Stimulated activated effector memory CD8-positive, alpha-beta T cell treated with anti-CD3 and anti-CD28 coated beads, Interleukin-12 subunit alpha, Interleukin-12 subunit beta, amount 100 ng/mL, for 72 hours (primary cell): ENCODE measurements around the gene HRH3.

Experiments
- ATAC-seq: fragments of 150-1000 bp; cut with Tn5 transposase; 2 replicates; pipeline ENCODE4 v1.10.0; 2021
- DNase-seq, 2 donors: peaks; one replicate each; pipeline ENCODE4 v3.0.0; 2021 to 2022; ENCODE audit warnings: low spot score in 2 of 2
- H3K27ac Mint-ChIP-seq: one replicate; pipeline ENCODE4 v1.8.0; 2022; ENCODE audit warnings: mild to moderate bottlenecking, mixed read lengths
- H3K36me3 Mint-ChIP-seq: one replicate; pipeline ENCODE4 v1.8.0; 2022; ENCODE audit warnings: mild to moderate bottlenecking, mixed read lengths
- H3K4me1 Mint-ChIP-seq: one replicate; pipeline ENCODE4 v1.8.0; 2022; ENCODE audit warnings: mixed read lengths
- H3K4me3 Mint-ChIP-seq: one replicate; pipeline ENCODE4 v1.8.0; 2022; ENCODE audit warnings: mild to moderate bottlenecking, mixed read lengths
- H3K9me3 Mint-ChIP-seq: one replicate; pipeline ENCODE4 v1.8.0; 2022; ENCODE audit warnings: mixed read lengths

Gene HRH3

GRCh38 chr20:62227977-62228958, 8.2 kb upstream of the HRH3 start:
- Mint-ChIP-seq H3K9me3 (no peaks in the 10 kb centered on the region), H3K4me1 (no peaks in the 10 kb centered on the region), H3K4me3 (no peak overlapping the region), H3K27ac (no peak overlapping the region), H3K36me3 (no peaks in the 10 kb centered on the region)
- no peak for DNase-seq
- peak; percentile 6 for ATAC-seq

DNA sequence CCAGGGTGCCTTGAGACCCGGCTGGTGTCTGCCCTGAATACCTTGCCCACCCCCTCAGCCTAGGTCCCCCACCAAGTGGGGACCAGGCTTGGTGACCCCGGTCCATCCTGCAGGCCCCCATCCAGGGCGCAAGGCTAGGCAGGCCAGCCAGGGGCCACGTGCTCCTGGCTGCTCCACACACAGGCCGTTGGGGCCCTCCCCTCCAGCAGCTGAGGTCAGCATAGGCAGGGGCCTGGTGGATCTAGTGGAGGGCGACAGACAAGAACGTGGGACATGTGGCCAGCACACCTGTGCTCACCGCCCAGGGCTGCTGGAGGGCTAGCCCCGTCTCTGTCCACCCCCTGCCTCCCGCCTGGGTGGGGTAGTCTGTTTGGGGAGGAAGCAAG, 7.5 kb upstream of the HRH3 start:
- H3K4me3 Mint-ChIP-seq = no peak overlapping the region
- DNase-seq (no peak), ATAC-seq (peak; percentile 2)
- no peak overlapping the region for H3K27ac Mint-ChIP-seq
- H3K4me1 Mint-ChIP-seq = no peaks in the 10 kb centered on the region
- H3K9me3 Mint-ChIP-seq = no peaks in the 10 kb centered on the region
- no peaks in the 10 kb centered on the region for H3K36me3 Mint-ChIP-seq

DNA sequence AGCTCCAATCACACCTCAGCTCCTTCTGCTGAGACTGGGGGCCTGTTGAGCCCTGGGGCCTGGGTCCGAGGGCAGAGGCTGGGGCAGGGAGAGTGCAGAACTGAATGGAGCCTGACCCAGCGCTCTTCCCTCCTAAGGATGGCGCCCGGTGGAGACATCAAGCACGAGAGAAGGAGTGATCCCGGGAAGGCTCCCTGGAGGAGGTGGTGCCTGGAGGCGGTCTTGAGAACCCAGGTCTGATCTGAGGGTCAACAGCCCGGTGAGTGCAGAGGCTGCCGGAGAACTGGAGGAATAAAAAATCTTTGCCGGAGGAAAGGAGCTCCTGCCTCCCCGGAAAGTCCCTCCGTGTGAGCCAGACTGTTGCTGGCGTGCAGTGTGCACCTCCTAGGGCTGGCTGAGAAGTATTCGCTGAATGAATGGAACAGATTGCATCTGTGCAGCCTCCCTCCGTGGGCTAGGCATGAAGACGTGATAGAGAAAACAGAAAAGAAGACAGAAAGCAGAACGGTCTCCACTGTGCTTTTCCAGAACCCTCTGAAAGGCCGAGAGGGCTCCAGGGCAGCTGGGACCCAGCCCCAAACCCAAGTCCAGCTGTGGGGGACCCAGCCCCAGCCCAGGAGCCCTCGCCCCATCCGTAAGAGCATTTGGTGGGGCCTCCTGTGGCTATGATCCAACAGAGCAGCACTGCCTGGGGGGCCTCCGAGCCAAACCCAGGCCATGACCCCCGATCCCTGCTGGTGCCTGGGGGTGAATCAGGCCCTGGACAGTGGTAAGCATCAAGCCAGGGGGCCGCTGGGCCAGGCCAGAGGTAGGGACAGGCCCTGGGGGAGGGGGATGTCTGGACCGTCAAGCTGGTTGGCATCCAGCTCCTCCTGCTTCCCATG, 6.9 kb upstream of the HRH3 start:
- peak overlapping the region; percentile 18 for H3K27ac Mint-ChIP-seq
- no peak for DNase-seq
- H3K36me3 Mint-ChIP-seq = no peaks in the 10 kb centered on the region
- no peaks in the 10 kb centered on the region for H3K9me3 Mint-ChIP-seq
- H3K4me1 Mint-ChIP-seq = no peaks in the 10 kb centered on the region
- ATAC-seq = no peak
- H3K4me3 Mint-ChIP-seq = no peak overlapping the region

- DNase-seq (no peak), ATAC-seq (no peak)
- H3K4me3 Mint-ChIP-seq = no peak overlapping the region
- H3K27ac Mint-ChIP-seq = peak overlapping the region; percentile 18
- H3K36me3 Mint-ChIP-seq = no peaks in the 10 kb centered on the region
- no peaks in the 10 kb centered on the region for H3K4me1 Mint-ChIP-seq
- H3K9me3 Mint-ChIP-seq = no peaks in the 10 kb centered on the region
Observed at GRCh38 chr20:62225820-62226635, 6.0 kb upstream of the HRH3 start.

DNA sequence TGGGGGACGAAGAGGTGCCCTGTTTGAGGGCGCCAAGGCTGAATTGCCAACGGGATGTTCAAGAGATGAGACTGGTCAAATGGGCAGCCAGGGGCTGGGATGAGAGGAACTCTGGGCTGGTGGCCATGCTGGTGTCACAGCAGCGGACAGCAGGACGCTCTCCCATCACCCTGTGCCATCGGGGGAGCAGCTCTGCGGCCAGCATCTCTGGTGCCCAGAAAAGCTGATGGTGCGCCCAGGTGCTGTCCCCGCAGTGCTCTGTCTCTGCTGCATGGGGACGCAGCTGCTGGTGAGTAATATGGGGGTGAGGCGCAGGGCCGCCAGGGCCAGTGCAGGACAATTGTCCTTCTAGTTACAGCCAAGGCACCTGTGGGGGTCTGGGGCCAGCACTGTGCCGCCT, 4.9 kb upstream of the HRH3 start:
- ATAC-seq (no peak), DNase-seq (no peak)
- no peaks in the 10 kb centered on the region for H3K4me1 Mint-ChIP-seq
- no peaks in the 10 kb centered on the region for H3K9me3 Mint-ChIP-seq
- H3K4me3 Mint-ChIP-seq = no peak overlapping the region
- H3K36me3 Mint-ChIP-seq = no peaks in the 10 kb centered on the region
- no peak overlapping the region for H3K27ac Mint-ChIP-seq

DNA sequence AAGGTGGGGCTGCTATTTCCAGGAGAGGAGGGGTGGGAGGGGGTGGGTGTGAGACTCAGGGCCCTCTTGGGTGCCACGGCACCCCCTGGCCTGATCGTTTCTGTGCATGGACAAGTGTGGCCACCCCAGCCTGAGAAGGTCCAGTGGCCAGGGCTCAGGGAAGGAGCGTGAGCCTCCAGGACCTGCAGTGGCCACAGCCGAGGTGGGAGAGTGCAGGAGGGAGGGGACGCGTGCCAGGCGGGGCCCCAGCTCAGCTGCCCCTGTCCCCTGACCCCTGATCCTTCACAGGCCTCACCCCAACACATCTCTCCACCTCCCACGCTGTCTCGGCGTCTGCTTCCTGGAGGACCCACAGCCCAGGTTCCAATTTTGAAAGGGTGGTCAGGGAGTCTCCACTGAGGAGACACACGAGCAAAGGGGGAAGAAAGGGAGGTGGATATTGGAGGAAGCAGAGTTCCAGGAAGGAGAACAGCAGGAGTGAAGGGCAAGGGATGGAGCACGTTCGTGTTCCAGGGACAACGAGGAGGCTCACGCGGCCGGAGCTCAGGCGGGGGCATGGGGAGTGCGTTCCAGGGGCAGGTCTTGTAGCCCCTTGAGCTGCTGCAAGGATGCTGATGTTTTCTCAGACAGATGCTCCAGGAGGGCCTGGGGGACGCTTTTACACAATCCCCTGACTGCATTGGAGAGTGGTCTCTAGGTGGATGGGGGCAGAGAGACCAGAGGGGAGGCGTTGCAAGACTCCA, 4.2 kb upstream of the HRH3 start:
- no peak overlapping the region for H3K27ac Mint-ChIP-seq
- no peaks in the 10 kb centered on the region for H3K9me3 Mint-ChIP-seq
- H3K36me3 Mint-ChIP-seq = no peaks in the 10 kb centered on the region
- peaks cover under 1% of the 10 kb centered on the region for H3K4me1 Mint-ChIP-seq
- ATAC-seq = no peak
- no peak overlapping the region for H3K4me3 Mint-ChIP-seq
- DNase-seq = no peak

GRCh38 chr20:62223571-62223970, 3.5 kb upstream of the HRH3 start:
- Mint-ChIP-seq H3K36me3 (no peaks in the 10 kb centered on the region), H3K4me1 (peaks cover 6% of the 10 kb centered on the region), H3K4me3 (no peak overlapping the region), H3K27ac (no peak overlapping the region), H3K9me3 (no peaks in the 10 kb centered on the region)
- ATAC-seq (no peak), DNase-seq (no peak)

GRCh38 chr20:62222972-62223371, 2.9 kb upstream of the HRH3 start:
- H3K9me3 Mint-ChIP-seq = no peaks in the 10 kb centered on the region
- peaks cover 6% of the 10 kb centered on the region for H3K4me1 Mint-ChIP-seq
- H3K4me3 Mint-ChIP-seq = no peak overlapping the region
- no peak overlapping the region for H3K27ac Mint-ChIP-seq
- DNase-seq (no peak), ATAC-seq (no peak)
- no peaks in the 10 kb centered on the region for H3K36me3 Mint-ChIP-seq

DNA sequence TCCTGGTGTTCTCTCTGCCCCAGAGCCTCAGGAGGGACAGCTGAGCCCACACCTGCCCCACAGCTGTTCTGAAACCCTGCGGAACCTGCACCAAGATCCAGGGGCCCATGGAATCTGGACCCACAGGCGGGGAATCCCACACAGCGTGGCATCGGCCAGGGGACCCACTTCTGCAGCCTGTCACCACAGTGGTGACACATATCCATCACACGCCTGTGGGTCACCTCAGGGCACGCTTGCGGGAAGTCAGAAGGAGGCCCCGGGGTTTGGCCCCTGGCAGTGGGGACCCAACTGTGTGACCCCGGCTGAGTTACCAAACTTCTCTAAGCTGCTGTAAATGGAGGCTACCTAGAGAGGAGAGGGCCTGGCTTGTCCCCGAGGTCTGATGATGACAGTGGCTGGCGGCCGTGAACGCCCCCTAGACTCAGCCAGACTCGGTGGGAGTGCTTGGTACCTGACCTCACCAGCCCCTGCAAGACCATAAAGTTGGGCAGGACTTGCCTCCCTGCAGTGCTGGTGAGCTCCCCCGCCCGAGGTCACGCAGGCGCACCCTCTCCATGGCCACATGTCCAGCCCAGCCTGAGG, 2.3 kb upstream of the HRH3 start:
- Mint-ChIP-seq H3K4me3 (no peak overlapping the region), H3K9me3 (no peaks in the 10 kb centered on the region)
- ATAC-seq = no peak

GRCh38 chr20:62220666-62221568, 839 bp upstream of the HRH3 start:
- DNase-seq = no peak
- peaks cover 6% of the 10 kb centered on the region for H3K4me1 Mint-ChIP-seq
- no peak overlapping the region for H3K27ac Mint-ChIP-seq
- H3K36me3 Mint-ChIP-seq = no peaks in the 10 kb centered on the region
- no peak for ATAC-seq
- no peaks in the 10 kb centered on the region for H3K9me3 Mint-ChIP-seq
- H3K4me3 Mint-ChIP-seq = no peak overlapping the region

More for the DNA sequence above, 2.3 kb upstream of the HRH3 start:
- DNase-seq = no peak
- Mint-ChIP-seq H3K36me3 (no peaks in the 10 kb centered on the region), H3K27ac (no peak overlapping the region), H3K4me1 (peaks cover 6% of the 10 kb centered on the region)

- DNase-seq (no peak), ATAC-seq (no peak)
- Mint-ChIP-seq H3K9me3 (no peaks in the 10 kb centered on the region), H3K4me3 (peak overlapping the region; percentile 36), H3K27ac (no peak overlapping the region), H3K4me1 (peaks cover 6% of the 10 kb centered on the region), H3K36me3 (no peaks in the 10 kb centered on the region)
Observed at GRCh38 chr20:62219101-62219991, 732 bp downstream of the HRH3 start.

- H3K36me3 Mint-ChIP-seq = no peaks in the 10 kb centered on the region
- ATAC-seq (no peak), DNase-seq (no peak)
- H3K4me1 Mint-ChIP-seq = peaks cover 6% of the 10 kb centered on the region
- H3K27ac Mint-ChIP-seq = no peak overlapping the region
- no peak overlapping the region for H3K4me3 Mint-ChIP-seq
- no peaks in the 10 kb centered on the region for H3K9me3 Mint-ChIP-seq
Observed at GRCh38 chr20:62217913-62218773, 1.9 kb downstream of the HRH3 start.
